ENCODE measurements around the gene TULP1. TPM values are rescaled to one million over a fixed set of nuclear protein-coding genes. Genes with fewer than 3 reads are reported as not detected.

Gene TULP1
- total and polyA plus RNA-seq, 2 of the 8 experiments (the other 6 are each of a cell fraction or from before 2014, with no cell fraction given): 3.2 to 6.8 TPM

DNA sequence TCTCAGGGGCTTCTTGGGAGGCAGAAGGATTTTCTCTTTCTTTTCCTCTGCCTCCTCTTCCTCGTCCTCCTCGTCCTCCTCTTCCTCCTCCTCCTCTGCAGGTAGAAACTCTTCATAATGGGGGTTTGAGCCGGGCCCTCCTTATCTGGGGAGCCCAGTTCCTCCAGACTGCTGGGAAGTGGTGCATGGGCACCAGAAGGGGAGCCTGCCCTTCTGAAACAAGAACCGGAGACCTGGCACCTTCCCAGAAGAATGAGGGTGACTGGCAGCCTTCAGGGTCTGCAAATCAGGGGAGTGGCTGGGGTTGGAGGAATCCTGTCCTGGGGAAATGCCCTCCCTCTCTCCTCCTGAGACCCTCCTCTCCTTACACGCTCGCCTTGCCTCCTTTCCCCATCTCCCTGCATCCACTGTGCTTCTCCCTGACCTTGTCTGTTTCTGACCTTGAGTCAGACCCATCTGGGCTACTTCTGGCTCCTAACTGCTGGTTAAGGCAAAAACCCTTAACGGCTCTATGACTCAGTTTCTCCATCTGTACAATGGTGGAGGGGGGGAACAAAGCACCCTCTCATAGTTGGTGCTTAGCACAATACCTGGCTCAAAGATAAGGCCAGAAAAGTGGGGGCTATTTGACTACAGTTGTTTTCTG is 1.7 kb downstream of the TULP1 start (continued):
- no peak for TF ChIP-seq SUZ12 (IDR thresholded peaks at IDR 0.05; ENCODE audit: low read length)
- TF ChIP-seq EZH2 (IDR thresholded peaks at IDR 0.05; ENCODE audit: low read depth, low read length, severe bottlenecking): no peak
- no peak for TF ChIP-seq CREB1 (IDR thresholded peaks at IDR 0.05)
- TF ChIP-seq ZNF274 (IDR thresholded peaks at IDR 0.05; ENCODE audit: borderline replicate concordance, extremely low read depth, low read length): no peak
- no peak for TF ChIP-seq JUN (IDR thresholded peaks at IDR 0.05; ENCODE audit: low read depth, low read length)
- no peak for TF ChIP-seq TEAD4 (IDR thresholded peaks at IDR 0.05; ENCODE audit: low read depth, low read length)
- TF ChIP-seq POU5F1 (IDR thresholded peaks at IDR 0.05; ENCODE audit: low read depth, low read length): no peak
